Stimulated activated CD4-positive, alpha-beta T cell treated with anti-CD3 and anti-CD28 coated beads, Interleukin-4, amount 100 ng/mL, for 24 hours (primary cell): ENCODE results near the gene CRYGA.
A peak's percentile ranks its signal among the peaks of the same experiment; 100 is the strongest.

Experiments
- DNase-seq: peaks from one replicate; pipeline ENCODE4 v3.0.0-alpha.2; 2020

Gene CRYGA

GRCh38 chr2:208163489-208163888 lies at the start of gene CRYGA:
CRYGA (minus strand) TSS chr2:208163589; CDS start chr2:208163556, 33 bp downstream.
- no peak for DNase-seq

- no peak for DNase-seq
Observed at GRCh38 chr2:208210688-208211451, 47.5 kb upstream of the CRYGA start.

GRCh38 chr2:208208335-208209085 lies 45.1 kb upstream of the CRYGA start:
- no peak for DNase-seq

- no peak for DNase-seq
Observed at GRCh38 chr2:208207769-208208168, 44.4 kb upstream of the CRYGA start.

- no peak for DNase-seq
Observed at GRCh38 chr2:208204166-208204565, 40.8 kb upstream of the CRYGA start.

GRCh38 chr2:208195531-208195930 lies 32.1 kb upstream of the CRYGA start:
- DNase-seq, result no peak

GRCh38 chr2:208192611-208193236 lies 29.3 kb upstream of the CRYGA start:
- no peak for DNase-seq

- DNase-seq, result no peak
Observed at GRCh38 chr2:208189810-208190503, 26.6 kb upstream of the CRYGA start, which contains the start of gene C2orf80. C2orf80 (minus strand) TSS chr2:208190030; CDS start chr2:208186986, 3,044 bp downstream.

GRCh38 chr2:208189069-208189809 lies 25.9 kb upstream of the CRYGA start:
- DNase-seq, result no peak

GRCh38 chr2:208186893-208187292 lies 23.5 kb upstream of the CRYGA start:
- no peak for DNase-seq

GRCh38 chr2:208186465-208186864 lies 23.1 kb upstream of the CRYGA start:
- DNase-seq, result no peak

- no peak for DNase-seq
Observed at GRCh38 chr2:208183972-208184705, 20.8 kb upstream of the CRYGA start.

GRCh38 chr2:208183526-208183925 lies 20.1 kb upstream of the CRYGA start:
- DNase-seq, result no peak

GRCh38 chr2:208182835-208183234 lies 19.4 kb upstream of the CRYGA start:
- DNase-seq, result no peak

- no peak for DNase-seq
Observed at GRCh38 chr2:208179028-208179609, 15.7 kb upstream of the CRYGA start.

GRCh38 chr2:208175840-208176153 lies 12.4 kb upstream of the CRYGA start:
- DNase-seq, result no peak

GRCh38 chr2:208175069-208175839 lies 11.9 kb upstream of the CRYGA start:
- DNase-seq, result peak; percentile 64

- DNase-seq, result no peak
Observed at GRCh38 chr2:208174144-208174543, 10.8 kb upstream of the CRYGA start.

GRCh38 chr2:208172125-208172524 lies 8.7 kb upstream of the CRYGA start:
- no peak for DNase-seq

- DNase-seq, result no peak
Observed at GRCh38 chr2:208164951-208165755, 1.8 kb upstream of the CRYGA start.
